Mesothelial cell of epicardium (in vitro differentiated cells): ENCODE measurements around the gene PMFBP1. TPM values are rescaled to one million over a fixed set of nuclear protein-coding genes. Genes with fewer than 3 reads are reported as not detected.

Experiments used
- DNase-seq, 2 experiments: peaks; one replicate each; pipeline ENCODE4 v3.0.0; 2021; ENCODE audit warnings: low spot score in 2 of 2; ENCODE audit not compliant: unreplicated experiment in 2 of 2
- H3K27ac Mint-ChIP-seq: 2 replicates; pipeline ENCODE4 v1.8.0; 2021; ENCODE audit warnings: mixed read lengths
- H3K27me3 Mint-ChIP-seq: 2 replicates; pipeline ENCODE4 v1.8.0; 2021; ENCODE audit warnings: low read depth, mixed read lengths
- H3K36me3 Mint-ChIP-seq: 2 replicates; pipeline ENCODE4 v1.8.0; 2021; ENCODE audit warnings: mixed read lengths
- H3K4me1 Mint-ChIP-seq: 2 replicates; pipeline ENCODE4 v1.8.0; 2021; ENCODE audit warnings: mixed read lengths
- H3K4me3 Mint-ChIP-seq: 2 replicates; pipeline ENCODE4 v1.8.0; 2021; ENCODE audit warnings: mild to moderate bottlenecking, moderate library complexity, mixed read lengths
- H3K9me3 Mint-ChIP-seq: 2 replicates; pipeline ENCODE4 v1.8.0; 2021; ENCODE audit warnings: mixed read lengths
- total RNA-seq: library from RNA; stranded (reverse); gene quantifications from 3 replicates; pipeline ENCODE4 v1.2.1, GENCODE V29; 2021
- TF ChIP-seq, protein P1 (sequence below): fragments of 200-600 bp; sonication (generic); IDR thresholded peaks from one replicate; pipeline ENCODE4 v1.5.0; 2021; ENCODE audit warnings: antibody characterized with exemption; ENCODE audit not compliant: unreplicated experiment

Gene PMFBP1
- total RNA-seq, 1 donor from 2014 or later: 4.9 TPM

DNA sequence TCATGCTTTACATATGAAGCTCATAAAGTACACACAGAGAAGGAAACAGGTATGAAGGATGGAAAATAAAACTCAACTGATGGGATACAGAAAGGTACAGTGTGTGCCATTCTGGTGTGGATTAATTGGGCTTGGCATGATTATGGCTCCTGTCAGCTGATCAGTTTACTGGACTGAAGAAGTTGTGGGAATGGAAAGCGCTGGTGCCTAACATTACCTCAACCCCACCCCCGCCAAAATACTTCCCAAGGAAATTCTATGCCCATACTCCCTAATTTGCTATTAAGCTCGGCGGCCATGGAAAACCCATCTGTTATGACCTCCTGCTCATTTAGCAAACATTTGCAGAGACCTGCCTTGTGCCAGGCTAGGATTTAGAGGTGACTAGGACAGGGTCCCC, 16.6 kb upstream of the PMFBP1 start:
- TF ChIP-seq, protein P1, sequence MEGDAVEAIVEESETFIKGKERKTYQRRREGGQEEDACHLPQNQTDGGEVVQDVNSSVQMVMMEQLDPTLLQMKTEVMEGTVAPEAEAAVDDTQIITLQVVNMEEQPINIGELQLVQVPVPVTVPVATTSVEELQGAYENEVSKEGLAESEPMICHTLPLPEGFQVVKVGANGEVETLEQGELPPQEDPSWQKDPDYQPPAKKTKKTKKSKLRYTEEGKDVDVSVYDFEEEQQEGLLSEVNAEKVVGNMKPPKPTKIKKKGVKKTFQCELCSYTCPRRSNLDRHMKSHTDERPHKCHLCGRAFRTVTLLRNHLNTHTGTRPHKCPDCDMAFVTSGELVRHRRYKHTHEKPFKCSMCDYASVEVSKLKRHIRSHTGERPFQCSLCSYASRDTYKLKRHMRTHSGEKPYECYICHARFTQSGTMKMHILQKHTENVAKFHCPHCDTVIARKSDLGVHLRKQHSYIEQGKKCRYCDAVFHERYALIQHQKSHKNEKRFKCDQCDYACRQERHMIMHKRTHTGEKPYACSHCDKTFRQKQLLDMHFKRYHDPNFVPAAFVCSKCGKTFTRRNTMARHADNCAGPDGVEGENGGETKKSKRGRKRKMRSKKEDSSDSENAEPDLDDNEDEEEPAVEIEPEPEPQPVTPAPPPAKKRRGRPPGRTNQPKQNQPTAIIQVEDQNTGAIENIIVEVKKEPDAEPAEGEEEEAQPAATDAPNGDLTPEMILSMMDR: no peak
- Mint-ChIP-seq H3K36me3 (peaks cover 4% of the 10 kb centered on the region), H3K4me1 (no peaks in the 10 kb centered on the region), H3K27me3 (no peaks in the 10 kb centered on the region), H3K9me3 (peaks cover 4% of the 10 kb centered on the region), H3K27ac (no peak overlapping the region), H3K4me3 (no peak overlapping the region)
- DNase-seq: no peak

DNA sequence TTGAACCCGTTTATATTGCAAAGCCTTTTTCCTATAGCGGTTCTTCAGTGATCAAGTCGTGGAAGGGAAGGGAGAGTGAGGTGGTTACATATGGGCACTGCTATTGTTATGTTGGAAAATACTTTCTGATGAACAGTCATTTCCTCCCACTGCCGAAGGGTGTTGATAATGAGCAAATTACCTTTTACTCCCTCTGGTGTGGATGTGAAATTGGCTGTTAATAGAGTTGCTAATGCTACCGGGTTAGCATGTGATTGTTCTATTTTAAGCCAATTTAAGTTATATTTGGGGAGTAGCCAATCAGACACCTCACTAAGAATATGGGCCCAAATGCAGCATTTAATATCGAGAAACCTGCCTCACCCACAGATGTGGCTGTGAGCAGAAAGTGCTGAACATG, 15.6 kb upstream of the PMFBP1 start:
- H3K27ac Mint-ChIP-seq: no peak overlapping the region

GRCh38 chr16:72182976-72183375, 11.0 kb upstream of the PMFBP1 start:
- H3K27me3 Mint-ChIP-seq: no peaks in the 10 kb centered on the region
- TF ChIP-seq, protein P1: no peak
- H3K4me3 Mint-ChIP-seq: no peak overlapping the region
- DNase-seq: no peak
- H3K36me3 Mint-ChIP-seq: no peaks in the 10 kb centered on the region
- H3K4me1 Mint-ChIP-seq: no peaks in the 10 kb centered on the region
- H3K27ac Mint-ChIP-seq: no peak overlapping the region
- H3K9me3 Mint-ChIP-seq: no peaks in the 10 kb centered on the region

More for the DNA sequence above, 15.6 kb upstream of the PMFBP1 start:
- DNase-seq: no peak
- Mint-ChIP-seq H3K36me3 (peaks cover 4% of the 10 kb centered on the region), H3K4me3 (no peak overlapping the region), H3K4me1 (no peaks in the 10 kb centered on the region), H3K27me3 (no peaks in the 10 kb centered on the region), H3K9me3 (peaks cover 4% of the 10 kb centered on the region)
- TF ChIP-seq, protein P1: no peak

DNA sequence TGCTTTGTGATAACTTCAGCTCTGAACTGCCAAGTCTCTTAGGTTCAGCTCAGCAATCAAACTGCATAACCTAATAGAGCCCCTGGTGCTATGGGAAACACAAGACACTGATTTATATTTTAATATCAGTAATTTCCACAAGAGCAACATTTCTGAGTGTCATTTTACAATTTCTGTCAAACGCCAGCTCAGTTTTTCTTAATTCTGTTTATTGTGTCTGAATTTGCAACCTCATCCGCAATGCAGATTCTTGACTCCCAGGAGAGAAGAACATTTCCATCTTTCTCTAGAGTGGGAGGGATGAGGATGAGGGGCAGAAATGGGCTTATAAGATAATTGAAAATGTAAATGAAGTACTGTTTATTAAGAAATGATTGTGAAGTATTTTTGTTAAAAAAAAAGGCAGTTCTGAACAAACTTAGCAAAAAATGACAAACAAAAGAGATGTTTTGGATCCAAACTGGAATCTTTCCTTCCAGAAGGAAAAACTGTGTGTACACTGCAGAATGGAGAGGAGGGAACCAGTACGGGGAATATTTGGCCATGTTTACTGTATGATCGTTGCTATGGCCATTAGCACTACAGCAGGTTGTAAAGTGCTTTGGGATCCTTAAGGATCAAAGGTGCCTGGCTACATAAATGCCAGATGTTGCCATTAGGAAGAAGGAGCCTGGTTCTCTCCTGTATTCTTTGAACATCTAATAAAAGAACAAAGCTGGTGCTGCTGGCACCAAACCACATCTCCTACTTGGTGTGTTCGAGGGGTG, 7.4 kb upstream of the PMFBP1 start:
- no peaks in the 10 kb centered on the region for H3K4me1 Mint-ChIP-seq
- H3K27ac Mint-ChIP-seq: no peak overlapping the region
- no peaks in the 10 kb centered on the region for H3K36me3 Mint-ChIP-seq
- H3K27me3 Mint-ChIP-seq: no peaks in the 10 kb centered on the region
- no peak for DNase-seq
- TF ChIP-seq, protein P1: no peak
- no peak overlapping the region for H3K4me3 Mint-ChIP-seq
- peaks cover 13% of the 10 kb centered on the region for H3K9me3 Mint-ChIP-seq

GRCh38 chr16:72174726-72175125, 2.8 kb upstream of the PMFBP1 start:
- no peak overlapping the region for H3K4me3 Mint-ChIP-seq
- no peaks in the 10 kb centered on the region for H3K27me3 Mint-ChIP-seq
- peaks cover 13% of the 10 kb centered on the region for H3K9me3 Mint-ChIP-seq
- DNase-seq: no peak
- H3K27ac Mint-ChIP-seq: no peak overlapping the region
- H3K36me3 Mint-ChIP-seq: no peaks in the 10 kb centered on the region
- TF ChIP-seq, protein P1: no peak
- no peaks in the 10 kb centered on the region for H3K4me1 Mint-ChIP-seq

- Mint-ChIP-seq H3K4me1 (no peaks in the 10 kb centered on the region), H3K36me3 (no peaks in the 10 kb centered on the region)
- TF ChIP-seq, protein P1: no peak
Measured at GRCh38 chr16:72173997-72174396, 2.0 kb upstream of the PMFBP1 start.

More at GRCh38 chr16:72173997-72174396, 2.0 kb upstream of the PMFBP1 start:
- DNase-seq: no peak
- no peak overlapping the region for H3K4me3 Mint-ChIP-seq
- H3K9me3 Mint-ChIP-seq: peaks cover 13% of the 10 kb centered on the region
- no peak overlapping the region for H3K27ac Mint-ChIP-seq
- H3K27me3 Mint-ChIP-seq: no peaks in the 10 kb centered on the region
